ENCODE data around the gene IL24.

Gene IL24

DNA sequence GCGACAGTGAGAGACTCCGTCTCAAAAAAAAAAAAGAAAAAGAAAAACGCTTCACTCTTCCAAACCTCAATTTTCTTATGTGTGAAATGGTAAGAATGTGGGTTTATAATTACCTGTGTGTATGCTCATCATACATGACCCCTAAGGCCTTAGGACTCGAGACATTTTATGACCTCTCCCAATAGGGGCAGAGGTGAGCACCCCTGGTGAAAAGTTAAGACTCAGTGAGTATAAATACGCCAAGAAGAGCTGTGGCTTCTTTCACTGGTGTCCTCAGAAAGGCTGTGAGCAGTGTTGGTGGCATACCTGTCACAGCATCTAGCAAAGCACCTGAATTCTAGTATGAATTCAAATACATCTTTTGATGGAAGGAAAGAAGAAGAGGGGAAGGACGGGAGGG, 32.3 kb downstream of the IL24 start:
- no peak for DNase-seq

- DNase-seq, result peak; percentile 36
Observed at GRCh38 chr1:206930210-206930798, 33.1 kb downstream of the IL24 start.

- DNase-seq, result no peak
Observed at GRCh38 chr1:206931709-206932108, 34.5 kb downstream of the IL24 start.

GRCh38 chr1:206932177-206932576, 34.9 kb downstream of the IL24 start:
- DNase-seq, result no peak

GRCh38 chr1:206933333-206933945, 36.2 kb downstream of the IL24 start:
- peak; percentile 68 for DNase-seq

GRCh38 chr1:206935491-206936067, 38.3 kb downstream of the IL24 start:
- DNase-seq, result peak; percentile 87

GRCh38 chr1:206937425-206937824, 40.2 kb downstream of the IL24 start:
- peak; percentile 42 for DNase-seq

- DNase-seq, result no peak
Observed at GRCh38 chr1:206939131-206939530, 41.9 kb downstream of the IL24 start.

DNA sequence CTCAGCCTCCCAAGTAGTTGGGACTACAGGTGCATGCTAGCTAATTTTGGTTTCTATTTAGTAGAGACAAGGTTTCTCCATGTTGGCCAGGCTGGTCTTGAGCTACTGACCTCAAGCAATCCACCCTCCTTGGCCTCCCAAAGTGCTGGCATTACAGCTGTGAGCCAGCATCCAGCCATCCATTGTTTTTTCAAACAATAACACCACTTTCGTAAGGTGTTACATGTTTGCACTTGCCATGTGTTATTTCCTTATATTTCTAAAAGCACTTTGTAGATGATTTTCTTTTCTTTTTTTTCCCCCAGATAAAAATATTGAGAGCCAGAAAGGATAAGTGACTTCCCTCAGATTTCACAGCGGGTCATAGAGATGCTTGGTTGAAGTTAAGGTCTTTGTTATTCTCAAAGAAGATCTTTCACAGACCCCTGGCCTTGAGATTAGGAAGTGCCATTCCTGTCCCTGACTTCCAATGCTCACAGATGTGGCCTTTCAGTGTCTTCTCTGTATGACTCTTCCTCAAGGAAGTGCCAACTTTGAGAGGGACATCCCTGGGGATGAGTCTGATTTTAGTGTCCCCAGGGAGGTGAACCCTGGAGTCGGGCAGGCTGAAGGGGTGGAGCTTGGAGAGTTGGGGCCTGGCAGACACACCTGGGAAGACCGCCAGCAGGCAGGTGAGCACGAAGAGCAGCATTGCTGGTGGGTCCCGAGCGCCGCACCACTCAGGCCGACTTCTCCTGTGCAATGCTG, 42.8 kb downstream of the IL24 start:
- no peak for DNase-seq

- DNase-seq, result no peak
Observed at GRCh38 chr1:206940588-206940936, 43.3 kb downstream of the IL24 start.

DNA sequence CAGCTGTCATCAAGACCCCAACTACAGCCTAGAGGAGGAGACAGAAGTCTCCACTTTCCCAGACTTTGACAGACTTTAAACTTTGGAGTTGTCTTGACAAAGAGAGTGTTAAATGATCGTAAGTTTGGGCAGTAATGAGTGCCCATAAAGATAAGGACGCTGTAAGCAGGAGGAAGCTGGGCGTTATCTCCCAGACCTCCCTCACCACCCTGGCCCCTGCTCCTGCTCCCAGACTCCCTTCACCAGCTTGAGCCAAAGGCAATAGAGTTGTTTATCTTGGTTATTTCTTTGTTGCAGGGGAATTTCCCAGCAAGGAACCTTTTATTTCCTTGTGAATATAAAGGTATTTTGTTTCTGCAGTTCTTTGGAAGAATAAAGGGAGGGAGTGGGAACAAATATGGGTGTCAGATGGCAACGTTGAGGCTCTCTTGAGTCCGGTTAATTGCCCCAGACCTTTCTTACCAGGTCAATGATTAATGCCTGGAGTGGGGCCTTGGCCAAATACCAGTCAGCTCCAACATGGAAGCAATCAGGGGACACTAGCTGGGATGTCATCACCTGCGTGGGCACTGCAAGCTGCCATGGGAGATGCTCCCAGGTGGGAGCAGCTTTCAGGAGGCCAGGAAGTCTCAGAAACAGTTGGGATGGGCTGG, 44.6 kb downstream of the IL24 start:
- peak; percentile 88 for DNase-seq

- DNase-seq, result peak; percentile 27
Observed at GRCh38 chr1:206944703-206945102, 47.5 kb downstream of the IL24 start.

- no peak for DNase-seq
Observed at GRCh38 chr1:206945779-206946178, 48.5 kb downstream of the IL24 start.

- DNase-seq, result no peak
Observed at GRCh38 chr1:206946261-206946660, 49.0 kb downstream of the IL24 start, which contains the start of gene PIGR. Gene PIGR (minus strand): TSS chr1:206946466. CDS start chr1:206940531, 5,935 bp downstream.

DNA sequence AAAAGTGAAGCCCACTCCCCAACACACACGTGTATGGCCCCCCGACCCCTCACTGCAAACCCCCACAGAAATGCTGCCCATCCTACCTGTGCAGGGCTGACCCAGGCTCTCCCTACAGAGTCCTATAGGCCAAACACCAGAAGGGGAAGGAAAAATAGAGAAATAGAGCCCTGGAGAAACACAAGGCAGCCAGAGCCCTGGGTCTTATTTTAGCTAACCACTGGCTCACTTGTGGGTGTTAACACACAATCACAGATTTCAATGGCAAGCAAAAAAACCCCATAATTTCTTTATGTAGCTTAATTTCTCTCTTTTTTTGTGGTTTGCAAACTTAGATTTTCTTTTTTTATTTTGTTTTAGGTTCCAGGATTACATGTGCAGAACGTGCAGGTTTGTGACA, 50.0 kb downstream of the IL24 start:
- no peak for DNase-seq

DNA sequence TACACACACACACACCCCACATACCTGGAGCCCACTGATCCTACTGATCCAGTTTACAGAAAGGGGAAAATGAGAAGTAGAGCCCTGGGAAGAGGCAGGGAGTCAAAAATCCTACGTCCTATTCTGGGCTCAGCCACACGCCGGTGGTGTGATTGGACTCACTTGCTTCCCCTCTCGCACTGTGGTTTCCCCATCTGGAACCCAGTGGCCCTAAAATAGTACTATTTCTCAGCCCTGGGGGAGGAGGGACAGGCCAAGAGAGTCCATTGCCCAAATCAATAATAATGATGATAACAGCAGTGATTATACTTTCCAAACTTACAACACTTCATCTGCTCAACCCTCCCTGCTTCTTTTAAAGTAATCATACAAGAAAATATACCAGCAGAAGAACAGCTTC, 52.0 kb downstream of the IL24 start:
- no peak for DNase-seq

DNA sequence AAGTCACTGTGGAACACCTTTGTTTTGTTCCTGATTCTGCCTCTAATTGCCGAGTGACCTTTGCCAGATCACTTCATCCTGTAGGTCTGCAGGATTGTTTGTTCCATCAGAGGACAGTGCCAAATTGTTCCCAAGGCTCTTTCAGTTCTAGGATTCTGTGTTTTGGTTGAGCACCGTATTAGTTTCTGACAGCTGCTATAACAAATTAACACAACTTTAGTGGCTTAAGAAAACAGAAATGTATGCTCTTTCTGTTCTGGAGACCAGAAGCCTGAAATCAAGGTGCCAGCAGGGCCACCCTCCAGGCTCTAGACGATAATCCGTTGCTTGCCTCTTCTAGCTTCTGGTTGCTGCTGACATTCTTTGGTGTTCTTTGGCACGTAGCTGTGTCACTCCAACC, 52.4 kb downstream of the IL24 start:
- DNase-seq, result no peak

DNA sequence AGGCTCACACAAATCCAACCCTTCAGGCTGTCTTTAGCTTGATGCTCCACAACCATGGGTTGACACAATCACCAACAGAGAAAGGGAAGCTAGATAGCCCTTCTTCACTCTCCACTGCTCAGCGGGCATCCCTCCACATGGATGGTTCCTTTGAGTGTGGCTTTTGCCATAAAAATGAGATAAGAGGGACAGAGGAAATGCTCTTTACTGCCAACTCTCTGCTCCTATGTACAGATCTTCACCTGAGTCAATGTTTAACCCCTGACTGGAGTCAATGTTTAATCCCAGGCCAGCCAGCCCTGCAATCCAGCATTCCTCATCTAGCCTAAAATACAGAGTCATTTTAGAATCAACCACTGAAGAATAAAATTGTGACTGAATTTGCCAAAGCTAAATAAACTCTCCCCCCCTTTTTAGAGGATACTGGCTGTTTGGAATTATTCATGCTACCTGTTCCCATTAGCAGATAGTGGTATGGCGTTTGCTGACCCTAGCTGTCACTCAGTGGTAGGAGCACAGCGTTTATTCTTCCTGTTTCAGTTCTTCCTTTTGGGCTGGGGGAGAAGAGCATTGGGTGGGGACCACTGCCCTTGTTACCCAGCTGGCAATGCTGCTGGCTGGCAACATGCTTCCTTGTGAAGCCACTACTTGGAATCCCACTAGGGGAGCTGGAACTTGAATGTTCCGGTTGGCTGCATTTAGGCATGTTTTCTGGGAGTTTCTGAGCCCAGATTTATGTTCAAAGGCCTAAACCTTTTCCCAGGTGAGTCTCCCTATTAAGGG, 54.3 kb downstream of the IL24 start:
- DNase-seq, result no peak

- peak; percentile 83 for DNase-seq
Observed at GRCh38 chr1:206952171-206952570, 54.9 kb downstream of the IL24 start.

DNA sequence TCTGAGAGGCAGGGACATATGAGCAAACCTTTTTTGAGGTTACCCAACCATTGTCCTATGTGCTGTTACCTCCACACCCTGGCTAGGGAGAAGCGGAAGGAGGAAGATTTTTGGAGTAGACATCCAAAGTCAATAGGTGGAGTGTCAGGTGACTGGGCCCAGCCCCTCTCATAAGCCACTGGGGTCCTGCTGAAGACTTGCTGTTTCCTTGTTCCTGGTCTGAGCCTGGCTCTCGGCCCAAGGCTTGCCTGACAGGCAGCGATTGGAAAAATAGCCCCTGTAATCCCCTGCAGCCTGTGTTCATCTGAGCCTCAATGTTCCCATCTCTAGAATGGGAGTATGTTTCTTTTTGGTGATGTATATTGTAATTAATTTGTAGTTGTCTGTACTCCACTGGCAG, 55.9 kb downstream of the IL24 start:
- DNase-seq, result no peak

GRCh38 chr1:206953626-206954025, 56.4 kb downstream of the IL24 start:
- DNase-seq, result no peak
